HK-2 (cell line): ENCODE results near the gene PLCH1.
"Not testable (repeated sequence)": the region's sequence is repeated elsewhere in the genome, so short reads cannot be mapped to it uniquely, and the experiment has no call there.

Experiments
- DNase-seq: peaks from one replicate; pipeline ENCODE4 v3.0.0-alpha.2; 2018; ENCODE audit not compliant: unreplicated experiment

The PLCH1 gene

DNA sequence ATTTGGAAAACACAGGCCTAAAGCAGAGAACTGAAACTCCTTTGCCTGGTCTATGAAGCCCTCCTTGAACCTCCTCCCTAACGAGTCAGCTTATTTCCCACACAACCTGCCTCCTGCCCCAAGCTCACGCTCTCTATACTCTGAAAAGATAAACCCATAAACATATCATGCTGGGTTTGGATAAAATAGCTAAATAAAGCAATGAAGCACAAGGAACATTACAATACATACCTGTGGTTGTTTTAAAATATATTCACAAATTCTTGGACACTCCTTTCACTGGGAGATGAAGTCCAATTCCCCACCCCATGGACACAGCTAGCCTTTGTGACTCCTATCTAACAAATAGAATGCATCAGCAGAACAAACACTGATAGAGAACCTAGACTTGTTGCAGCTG lies 98.2 kb downstream of the PLCH1 start:
- no peak for DNase-seq

GRCh38 chr3:155646128-155646527 lies 98.7 kb downstream of the PLCH1 start:
- no peak for DNase-seq

DNA sequence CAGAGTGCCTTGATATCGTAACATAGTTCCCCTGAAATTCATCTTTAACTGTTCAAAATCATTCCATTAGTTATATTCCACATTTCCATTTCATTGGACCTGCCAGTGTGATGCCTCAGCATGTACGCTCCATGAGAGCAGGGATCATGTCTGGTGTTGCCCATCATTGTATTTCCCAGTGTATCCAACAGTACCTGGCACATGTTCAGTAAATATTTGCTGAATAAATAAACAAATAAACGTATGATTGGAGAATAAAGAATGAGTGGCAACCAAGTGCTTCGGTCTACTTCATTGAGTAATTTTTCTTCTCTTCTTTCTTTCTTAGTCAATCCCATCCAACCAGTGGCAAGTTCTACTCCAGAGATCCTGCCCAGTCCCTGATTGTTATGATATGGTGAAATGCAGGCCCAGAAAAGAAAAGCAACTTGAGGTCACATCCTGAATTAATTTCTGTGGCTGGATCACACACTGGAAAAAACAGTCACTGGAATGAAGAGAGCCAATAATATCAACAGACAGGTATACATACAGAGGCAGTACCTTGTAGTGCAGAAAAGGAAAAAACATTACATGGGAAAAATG lies 101.2 kb downstream of the PLCH1 start:
- DNase-seq: no peak

GRCh38 chr3:155641956-155642355 lies 102.9 kb downstream of the PLCH1 start:
- no peak for DNase-seq

DNA sequence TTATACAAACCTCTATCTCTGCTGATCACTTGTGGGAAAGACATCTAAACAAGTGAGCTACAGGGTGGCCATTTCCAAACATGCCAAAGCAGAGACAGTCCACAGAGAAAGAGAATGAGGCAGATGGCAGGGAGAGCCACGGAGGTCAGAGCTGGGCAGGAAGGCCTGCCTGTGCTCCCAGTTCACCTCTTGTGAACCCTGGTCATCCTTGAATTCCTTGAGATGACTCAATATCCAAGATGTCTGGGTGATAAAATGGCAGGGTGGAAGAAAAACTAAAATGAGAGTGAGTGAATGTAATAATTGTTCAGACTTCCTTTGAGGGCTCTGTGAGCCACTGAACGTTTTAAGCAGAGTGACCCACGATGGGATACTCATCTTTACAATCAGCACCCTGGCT lies 104.8 kb downstream of the PLCH1 start:
- DNase-seq: no peak

- DNase-seq: no peak
These were observed 105.3 kb downstream of the PLCH1 start for GRCh38 chr3:155639462-155640055.

GRCh38 chr3:155638461-155638860 lies 106.4 kb downstream of the PLCH1 start:
- DNase-seq: not testable (repeated sequence)

GRCh38 chr3:155637567-155637966 lies 107.3 kb downstream of the PLCH1 start:
- DNase-seq: no peak

DNA sequence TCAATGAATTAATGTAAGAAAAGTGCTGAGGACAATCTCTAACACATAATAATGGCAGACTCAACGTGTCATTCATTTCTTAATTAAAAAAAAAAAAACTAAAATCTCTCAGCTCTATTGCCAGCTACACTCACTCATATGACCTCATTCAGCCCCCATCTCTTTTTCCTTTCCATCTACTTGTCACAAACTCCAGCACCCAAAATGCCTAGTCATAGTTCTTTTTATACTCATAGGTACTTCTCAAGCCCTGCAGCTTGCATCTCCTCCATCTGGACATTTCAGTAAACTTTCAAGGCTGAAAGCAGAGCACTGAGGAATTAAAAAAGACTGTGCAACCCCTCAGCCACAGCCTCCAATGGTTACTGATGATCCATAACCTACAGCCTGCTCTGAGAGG lies 109.8 kb downstream of the PLCH1 start:
- no peak for DNase-seq

- no peak for DNase-seq
These were observed 110.7 kb downstream of the PLCH1 start for GRCh38 chr3:155634121-155634719.

GRCh38 chr3:155631323-155632019 lies 113.4 kb downstream of the PLCH1 start:
- no peak for DNase-seq

DNA sequence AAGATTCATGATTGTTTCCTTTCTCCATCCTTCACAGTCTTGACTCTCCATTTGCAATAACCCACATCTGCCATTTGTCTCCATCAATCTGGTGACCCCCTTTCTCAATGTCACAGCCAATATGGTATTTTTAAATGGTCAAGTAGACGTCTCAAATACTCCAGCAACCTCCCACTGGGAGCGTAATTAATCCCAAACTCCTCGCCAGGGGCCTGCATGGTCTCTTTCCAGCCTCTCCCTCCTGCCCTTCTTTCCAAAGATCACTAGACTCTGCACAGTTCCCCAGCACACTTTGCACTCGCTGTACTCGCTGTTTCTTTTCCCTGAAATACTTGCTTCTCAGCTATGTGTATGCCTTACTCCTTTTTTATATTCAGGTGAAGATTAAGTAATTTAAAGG lies 115.3 kb downstream of the PLCH1 start:
- DNase-seq: no peak

- no peak for DNase-seq
These were observed 115.8 kb downstream of the PLCH1 start for GRCh38 chr3:155629056-155629455.

- DNase-seq: not testable (repeated sequence)
These were observed 122.2 kb downstream of the PLCH1 start for GRCh38 chr3:155622647-155623046.

DNA sequence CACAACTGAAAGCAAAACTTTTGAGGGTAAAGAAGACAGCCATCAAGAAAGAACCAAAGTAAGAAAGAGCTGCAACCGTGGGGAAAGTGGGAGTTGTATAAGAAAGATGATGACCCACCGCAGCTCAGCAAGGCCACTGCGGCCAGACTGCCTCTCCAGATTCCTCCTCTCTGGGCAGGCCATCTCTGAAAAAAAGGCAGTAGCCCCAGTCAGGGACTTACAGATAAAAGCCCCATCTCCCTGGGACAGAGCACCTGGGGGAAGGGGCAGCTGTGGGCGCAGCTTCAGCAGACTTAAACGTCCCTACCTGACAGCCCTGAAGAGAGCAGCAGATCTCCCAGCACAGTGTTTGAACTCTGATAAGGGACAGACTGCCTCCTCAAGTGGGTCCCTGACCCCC lies 124.3 kb downstream of the PLCH1 start:
- DNase-seq: not testable (repeated sequence)

DNA sequence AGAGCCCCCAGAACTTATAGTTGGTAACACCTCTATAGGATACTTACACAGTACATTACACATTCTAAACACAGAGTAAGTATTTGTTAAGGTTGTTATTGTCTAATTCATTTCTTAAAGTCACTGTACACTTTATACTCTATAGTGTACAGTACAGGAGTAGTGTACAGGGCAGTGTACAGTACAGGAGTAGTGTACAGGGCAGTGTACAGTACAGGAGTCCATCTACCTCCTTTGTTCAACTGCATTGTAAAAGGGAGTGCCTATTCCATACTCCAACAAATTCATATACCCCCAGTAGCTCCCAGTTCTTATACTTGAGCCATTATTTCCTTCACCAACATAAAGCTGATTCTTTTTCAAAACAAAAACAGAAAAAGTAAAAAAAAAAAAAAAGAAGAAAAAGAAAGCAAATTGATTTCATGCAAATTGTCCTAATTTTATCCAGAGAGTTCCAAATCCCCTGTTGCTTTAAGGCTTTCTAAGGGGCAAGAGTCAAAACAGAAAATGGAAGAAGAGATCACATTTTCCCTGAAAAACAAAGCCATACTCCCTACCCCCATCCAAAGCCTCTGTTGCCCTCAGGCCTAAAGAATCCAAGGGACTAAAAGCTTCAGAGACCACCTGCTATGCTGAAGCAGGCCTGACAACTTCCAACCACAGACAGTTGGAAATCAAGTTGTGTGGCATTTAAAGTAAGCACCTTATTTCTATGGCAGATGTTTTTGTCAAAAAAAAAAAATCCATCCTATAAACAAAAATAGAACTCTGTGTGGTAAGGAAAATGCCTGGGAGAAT lies 125.6 kb downstream of the PLCH1 start:
- DNase-seq: no peak

DNA sequence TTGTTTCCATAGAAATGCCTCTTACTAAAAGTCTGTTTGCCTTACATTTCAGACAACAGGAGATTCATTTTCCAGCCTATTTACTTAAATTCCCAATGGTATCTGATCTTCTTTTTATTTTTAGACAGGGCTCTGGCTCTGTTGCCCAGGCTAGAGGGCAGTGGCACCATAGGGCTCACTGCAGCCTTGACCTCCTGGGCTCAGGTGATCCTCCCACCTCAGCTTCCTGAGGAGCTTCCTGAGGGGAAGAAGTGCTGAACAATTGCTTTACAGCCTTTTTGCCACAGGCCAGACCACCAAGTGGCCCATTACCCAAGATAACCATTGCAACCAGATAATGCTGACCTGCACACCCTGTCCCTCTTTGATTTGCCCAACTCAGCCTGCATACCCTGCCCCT lies 126.3 kb downstream of the PLCH1 start:
- DNase-seq: no peak

DNA sequence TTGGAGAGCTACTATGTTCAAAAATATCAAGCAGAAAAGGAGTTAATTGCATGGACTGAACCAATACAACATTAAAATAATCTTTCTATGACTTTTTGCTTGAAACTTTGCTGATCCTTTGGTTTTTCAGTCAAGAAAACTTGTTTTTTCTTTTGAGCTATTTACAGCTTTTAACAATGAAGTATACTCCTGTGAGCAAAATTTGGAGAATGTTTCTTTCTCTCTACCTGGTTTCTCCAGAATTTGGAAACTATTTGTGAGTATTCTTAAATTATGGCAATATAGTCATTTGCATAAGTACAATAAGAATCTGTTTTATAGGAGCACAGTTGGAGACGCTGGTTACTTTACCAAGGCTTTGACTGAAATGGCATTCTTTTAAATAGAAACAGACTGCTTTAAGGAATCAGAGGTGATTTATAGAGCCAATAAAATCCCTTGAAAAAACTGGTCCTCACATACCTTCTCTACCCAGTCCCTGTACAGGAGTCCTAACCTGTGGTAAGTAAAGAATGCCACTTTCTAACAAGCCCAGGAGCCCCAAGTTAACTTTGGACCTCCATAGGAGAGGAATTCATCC lies 127.4 kb downstream of the PLCH1 start:
- no peak for DNase-seq

DNA sequence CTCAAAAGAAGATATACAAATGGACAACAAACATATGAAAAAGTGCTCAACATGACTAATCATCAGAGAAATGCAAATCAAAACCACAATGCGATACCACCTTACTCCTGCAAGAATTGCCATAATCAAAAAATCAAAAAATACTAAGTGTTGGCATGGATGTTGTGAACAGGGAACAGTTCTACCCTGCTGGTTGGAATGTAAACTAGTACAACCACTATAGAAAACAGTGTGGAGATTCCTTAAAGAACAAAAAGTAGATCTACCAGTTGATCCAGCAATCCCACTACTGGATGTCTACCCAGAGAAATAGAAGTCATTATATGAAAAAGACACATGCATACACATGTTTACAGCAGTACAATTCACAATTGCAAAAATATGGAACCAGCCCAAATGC lies 129.7 kb downstream of the PLCH1 start:
- DNase-seq: not testable (repeated sequence)

DNA sequence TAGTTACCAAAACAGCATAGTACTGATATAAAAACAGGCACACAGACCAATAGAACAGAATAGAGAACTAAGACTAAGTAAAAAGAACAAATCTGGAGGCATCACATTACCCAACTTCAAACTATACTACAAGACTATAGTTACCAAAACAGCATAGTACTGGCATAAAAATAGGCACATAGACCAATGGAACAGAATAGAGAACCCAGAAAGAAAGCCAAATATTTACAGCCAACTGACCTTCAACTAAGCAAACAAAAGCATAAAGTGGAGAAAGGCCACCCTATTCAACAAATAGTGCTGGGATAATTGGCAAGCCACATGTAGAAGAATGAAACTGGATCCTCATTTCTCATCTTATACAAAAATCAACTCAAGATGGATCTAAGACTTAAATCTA lies 130.5 kb downstream of the PLCH1 start:
- DNase-seq: not testable (repeated sequence)

DNA sequence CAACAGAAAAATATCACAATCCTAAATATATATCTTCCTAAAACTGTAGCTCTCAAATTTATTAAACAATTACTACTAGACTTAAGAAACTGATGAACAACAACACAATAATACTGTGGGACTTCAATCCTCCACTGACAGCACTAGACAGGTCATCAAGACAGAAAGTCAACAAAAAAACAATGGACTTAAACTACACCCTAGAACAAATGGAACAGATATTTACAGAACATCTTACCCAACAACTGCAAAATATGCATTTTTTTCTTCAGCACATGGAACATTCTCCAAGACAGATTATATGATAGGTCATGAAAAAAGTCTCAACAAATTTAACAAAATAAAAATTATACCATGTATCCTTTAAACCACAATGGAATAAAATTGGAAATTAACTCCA lies 133.4 kb downstream of the PLCH1 start:
- DNase-seq: no peak

- no peak for DNase-seq
These were observed 135.3 kb downstream of the PLCH1 start for GRCh38 chr3:155609586-155609985.
